Right lung (tissue), 5 donors: ENCODE data around the gene TFCP2. TPM values are rescaled to one million over a fixed set of nuclear protein-coding genes. Genes with fewer than 3 reads are reported as not detected.

Source experiments
- DNase-seq, 2 donors: peaks; one replicate each; pipeline ENCODE4 v3.0.0-alpha.2; 2013
- polyA plus RNA-seq, 5 donors: library from polyadenylated mRNA; unstranded; fragments of 120-200 nt; gene quantifications; one replicate each; pipeline versions ENCODE4 v1.2.1 to v1.2.3, GENCODE V29; 2013; ENCODE audit warnings: inconsistent platforms in 1 of 5, low replicate concordance in 1 of 5; ENCODE audit not compliant: insufficient read length in 5 of 5, insufficient read depth in 1 of 5

The TFCP2 gene
- polyA plus RNA-seq, 5 donors, result 48.3 to 54.9 (median 53.3) TPM

GRCh38 chr12:51156245-51156765 is 16.6 kb downstream of the TFCP2 start:
- DNase-seq, result no peak

- DNase-seq, result no peak
Observed at GRCh38 chr12:51152953-51153352, 20.0 kb downstream of the TFCP2 start.

GRCh38 chr12:51150777-51151176 is 22.2 kb downstream of the TFCP2 start:
- no peak for DNase-seq

GRCh38 chr12:51147309-51147708 is 25.6 kb downstream of the TFCP2 start:
- no peak for DNase-seq

DNA sequence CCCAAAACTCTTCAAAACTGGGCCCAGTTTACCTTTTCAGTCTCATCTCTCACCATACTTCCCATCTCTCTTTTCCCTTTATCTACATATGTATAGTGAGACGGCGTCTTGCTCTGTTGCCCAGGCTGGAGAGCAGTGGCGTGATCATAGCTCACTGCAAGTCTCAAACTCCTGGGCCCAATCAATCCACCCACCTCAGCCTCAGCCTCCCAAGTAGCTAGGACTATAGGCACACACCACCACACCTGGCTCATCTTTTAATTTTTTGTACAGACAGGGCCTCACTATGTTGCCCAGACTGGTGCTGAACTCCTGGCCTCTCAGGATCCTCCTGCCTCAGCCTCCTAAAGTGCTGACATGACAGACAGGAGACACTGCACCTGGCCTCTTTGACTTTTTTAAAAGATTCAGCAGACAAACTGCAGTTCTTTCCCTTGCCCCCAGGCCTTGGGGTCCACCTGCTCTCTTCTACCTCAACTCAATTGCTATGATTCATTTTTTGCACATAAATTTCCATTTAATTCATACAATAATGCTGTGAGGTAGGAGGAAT is 33.6 kb downstream of the TFCP2 start:
- no peak for DNase-seq

- DNase-seq, result no peak
Observed at GRCh38 chr12:51132693-51133092, 40.2 kb downstream of the TFCP2 start.

GRCh38 chr12:51131745-51132521 is 41.0 kb downstream of the TFCP2 start:
- no peak for DNase-seq

- no peak for DNase-seq
Observed at GRCh38 chr12:51128919-51129318, 44.0 kb downstream of the TFCP2 start.

DNA sequence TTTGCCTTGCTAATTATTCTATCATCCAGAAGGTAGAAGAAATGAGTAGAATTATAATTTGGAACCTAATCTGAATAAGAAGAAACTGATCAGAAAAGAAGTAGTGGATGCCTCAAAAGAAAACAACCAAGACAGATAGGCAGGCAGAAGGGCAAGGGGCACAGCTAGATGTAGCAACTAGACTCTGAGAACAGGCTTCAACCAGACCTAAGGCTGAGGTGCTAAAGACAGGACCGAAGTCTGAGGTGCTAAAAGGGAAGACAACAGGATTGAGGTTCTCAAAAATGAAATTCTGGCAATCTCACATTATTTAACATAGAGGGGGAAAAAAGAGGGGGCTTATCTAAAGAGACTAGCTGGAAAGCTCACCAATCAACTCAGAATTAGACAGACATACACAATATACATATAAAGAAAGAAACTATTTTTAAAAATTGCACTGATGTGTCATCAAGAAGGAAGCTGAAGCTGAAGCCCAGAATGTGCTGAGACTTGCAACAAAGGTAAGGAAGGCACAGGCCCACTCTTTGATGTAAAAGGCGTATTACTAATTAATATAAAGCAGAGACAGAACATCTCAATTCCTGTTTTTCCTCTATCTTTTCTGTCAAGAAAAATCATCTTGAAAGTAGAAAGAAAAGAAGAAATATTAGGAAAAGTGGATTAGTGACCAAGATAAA is 45.7 kb downstream of the TFCP2 start:
- DNase-seq, result no peak

DNA sequence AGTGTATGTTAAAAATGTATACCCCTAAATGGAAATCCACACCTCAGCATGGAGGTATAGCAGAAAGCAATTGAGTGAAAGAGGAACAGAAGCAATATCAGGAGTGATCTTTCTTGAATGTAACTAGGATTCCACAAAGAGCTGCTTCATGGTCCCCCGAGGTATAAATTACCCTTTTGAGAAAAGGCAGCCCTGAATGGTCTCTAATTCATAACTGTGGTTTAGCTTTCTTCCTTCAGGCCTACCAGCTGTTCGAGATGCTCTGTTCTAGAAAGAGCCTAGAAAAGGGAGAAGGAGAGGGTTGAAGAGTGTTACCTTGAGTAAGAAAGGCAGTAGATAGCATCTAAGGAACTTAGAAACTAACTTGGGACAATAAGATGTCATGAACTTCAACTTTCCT is 46.6 kb downstream of the TFCP2 start:
- DNase-seq, result no peak

- DNase-seq, result no peak
Observed at GRCh38 chr12:51124504-51124903, 48.4 kb downstream of the TFCP2 start.

- DNase-seq, result no peak
Observed at GRCh38 chr12:51122844-51123243, 50.1 kb downstream of the TFCP2 start.

DNA sequence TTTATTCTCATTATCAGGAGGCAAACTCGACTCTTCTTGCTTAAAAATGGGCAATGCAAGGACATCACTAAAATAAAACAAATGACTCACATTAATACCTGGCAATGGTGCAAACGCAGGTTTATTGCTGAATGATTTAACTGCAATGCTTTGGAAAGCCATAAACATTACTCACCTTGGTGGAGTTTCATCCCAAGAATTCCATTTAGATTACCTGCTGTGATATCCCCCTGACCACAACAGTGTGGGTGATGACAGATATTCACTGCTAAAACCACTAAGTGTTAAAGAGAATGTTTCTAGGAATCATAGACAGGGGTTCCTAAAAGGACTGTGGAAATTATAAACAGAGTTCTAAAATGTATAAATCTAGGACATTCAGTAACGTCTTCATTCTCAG is 54.2 kb downstream of the TFCP2 start:
- no peak for DNase-seq

- no peak for DNase-seq
Observed at GRCh38 chr12:51115533-51115932, 57.4 kb downstream of the TFCP2 start.

DNA sequence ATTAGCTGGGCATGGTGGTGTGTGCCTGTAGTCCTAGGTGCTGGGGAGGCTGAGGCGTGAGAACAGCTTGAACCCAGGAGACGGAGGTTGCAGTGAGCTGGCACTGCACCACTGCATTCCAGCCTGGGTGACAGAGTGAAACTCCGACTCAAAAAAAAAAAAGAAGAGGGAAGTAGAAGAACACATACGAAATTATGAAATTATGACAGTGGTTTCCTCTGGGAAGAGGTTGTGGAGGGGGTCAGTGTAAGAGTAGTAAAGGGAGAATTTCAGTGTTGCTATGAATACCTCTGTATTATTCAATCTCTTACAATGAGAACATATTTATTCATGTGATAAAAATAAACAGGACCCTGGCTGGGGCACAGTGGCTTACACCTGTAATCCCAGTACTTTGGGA is 64.8 kb downstream of the TFCP2 start:
- no peak for DNase-seq

- DNase-seq, result no peak
Observed at GRCh38 chr12:51103977-51104376, 69.0 kb downstream of the TFCP2 start.

GRCh38 chr12:51098611-51099010 is 74.3 kb downstream of the TFCP2 start:
- DNase-seq, result no peak

DNA sequence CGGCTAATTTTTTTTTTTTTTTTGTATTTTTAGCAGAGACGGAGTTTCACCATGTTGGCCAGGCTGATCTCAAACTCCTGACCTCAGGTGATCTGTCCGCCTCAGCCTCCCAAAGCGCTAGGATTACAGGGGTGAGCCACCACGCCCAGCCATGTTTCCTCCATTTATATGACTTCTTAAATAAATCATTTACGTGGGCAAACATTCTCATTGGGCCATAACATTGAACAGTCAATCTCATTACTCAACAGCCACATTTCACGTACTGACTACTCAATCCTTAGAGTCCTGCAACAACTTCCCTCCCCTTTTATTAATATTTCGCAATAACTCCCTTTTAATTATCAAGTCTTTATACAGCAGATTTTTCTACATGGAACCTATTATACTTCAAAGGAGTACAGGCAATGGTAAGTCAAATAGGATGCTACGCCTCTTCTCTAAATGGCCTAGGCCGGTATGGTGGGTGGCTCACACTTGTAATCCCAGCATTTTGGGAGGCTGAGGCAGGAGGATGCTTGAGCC is 82.2 kb downstream of the TFCP2 start:
- DNase-seq, result no peak

DNA sequence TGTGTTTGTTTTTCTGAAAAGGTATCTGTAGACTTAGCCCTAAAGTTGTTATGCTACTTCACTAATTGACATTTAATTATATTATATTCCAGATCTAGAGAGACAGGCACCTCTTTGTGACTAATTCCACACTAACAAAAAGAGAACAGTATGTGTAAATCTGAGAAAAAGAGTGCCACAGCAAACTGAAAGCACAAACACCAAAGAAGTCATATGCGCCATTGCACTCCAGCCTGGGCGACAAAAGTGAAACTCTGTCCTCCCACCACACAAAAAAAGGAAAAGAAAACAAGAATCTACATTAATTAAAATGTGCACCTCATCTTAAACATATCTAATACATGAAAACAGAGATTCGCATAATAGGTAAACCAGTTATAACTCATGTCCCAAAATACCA is 85.1 kb downstream of the TFCP2 start:
- DNase-seq, result no peak

DNA sequence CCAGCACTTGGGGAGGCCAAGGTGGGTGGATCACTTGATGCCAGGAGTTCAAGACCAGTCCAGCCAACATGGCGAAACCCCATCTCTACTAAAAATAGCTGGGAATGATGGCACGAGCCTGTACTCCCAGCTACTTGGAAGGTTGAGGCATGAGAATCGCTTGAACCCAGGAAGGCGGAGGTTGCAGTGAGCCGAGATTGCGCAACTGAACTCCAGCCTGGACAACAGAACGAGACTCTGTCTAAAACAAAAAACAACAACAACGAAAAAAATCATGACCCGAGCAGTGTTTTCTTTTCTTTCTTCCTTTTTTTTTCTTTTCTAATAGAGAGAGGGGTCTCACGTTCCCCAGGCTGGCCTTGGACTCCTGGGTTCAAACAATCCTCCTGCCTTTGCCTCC is 86.0 kb downstream of the TFCP2 start:
- no peak for DNase-seq

DNA sequence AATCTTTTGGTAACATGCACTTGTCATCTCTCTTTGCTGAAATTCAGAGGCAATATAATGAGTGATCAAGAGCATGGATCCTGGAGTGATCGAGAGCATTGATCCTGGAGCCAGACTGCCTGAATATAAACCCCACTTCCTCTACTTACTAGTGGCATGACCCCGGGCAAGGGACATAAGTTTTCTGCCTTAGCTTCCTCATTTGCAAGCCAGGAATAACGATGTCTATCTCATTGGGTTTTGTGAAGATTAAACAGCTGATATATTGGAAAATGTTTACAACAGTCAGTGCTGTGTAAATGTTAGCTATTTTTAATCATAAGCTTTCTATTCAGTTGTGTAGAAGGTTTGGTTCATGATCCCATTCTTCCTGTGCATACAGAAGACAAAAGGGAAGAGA is 87.2 kb downstream of the TFCP2 start:
- DNase-seq, result no peak

- DNase-seq, result peak; percentile 94
Observed at GRCh38 chr12:51083126-51083833, 89.7 kb downstream of the TFCP2 start, which contains the start of gene CSRNP2. TSS of gene CSRNP2 (minus strand) at chr12:51083596. CDS start at chr12:51076561, 7,035 bp downstream.
